HG03565 (cell line): ENCODE results near the gene NEDD4.
"Not testable (repeated sequence)": the region's sequence is repeated elsewhere in the genome, so short reads cannot be mapped to it uniquely, and the experiment has no call there.

Experiments used
- ATAC-seq: cut with Tn5 transposase; IDR thresholded peaks from one replicate; pipeline ENCODE4 v1.9.1; 2021; ENCODE audit warnings: mild to moderate bottlenecking, moderate library complexity; ENCODE audit not compliant: unreplicated experiment

Gene NEDD4

GRCh38 chr15:56006371-56006770 is 13.0 kb upstream of the NEDD4 start:
- ATAC-seq = not testable (repeated sequence)

GRCh38 chr15:56004281-56004680 is 10.9 kb upstream of the NEDD4 start:
- ATAC-seq = not testable (repeated sequence)

- not testable (repeated sequence) for ATAC-seq
Observed at GRCh38 chr15:56003777-56004176, 10.4 kb upstream of the NEDD4 start.

- not testable (repeated sequence) for ATAC-seq
Observed at GRCh38 chr15:56003277-56003676, 9.9 kb upstream of the NEDD4 start.

- no peak for ATAC-seq
Observed at GRCh38 chr15:56001471-56002078, 8.2 kb upstream of the NEDD4 start.

GRCh38 chr15:55999658-56000057 is 6.2 kb upstream of the NEDD4 start:
- no peak for ATAC-seq

- no peak for ATAC-seq
Observed at GRCh38 chr15:55998478-55998877, 5.1 kb upstream of the NEDD4 start.

- ATAC-seq = no peak
Observed at GRCh38 chr15:55993804-55994560, 570 bp upstream of the NEDD4 start.

GRCh38 chr15:55992769-55993110 is 672 bp downstream of the NEDD4 start:
- ATAC-seq = no peak

- no peak for ATAC-seq
Observed at GRCh38 chr15:55991802-55992768, 1.3 kb downstream of the NEDD4 start.

GRCh38 chr15:55990998-55991397 is 2.4 kb downstream of the NEDD4 start:
- no peak for ATAC-seq

GRCh38 chr15:55990516-55990915 is 2.9 kb downstream of the NEDD4 start:
- ATAC-seq = no peak

GRCh38 chr15:55989383-55989782 is 4.0 kb downstream of the NEDD4 start:
- no peak for ATAC-seq

- no peak for ATAC-seq
Observed at GRCh38 chr15:55981582-55982249, 11.7 kb downstream of the NEDD4 start.

GRCh38 chr15:55980511-55980910 is 12.9 kb downstream of the NEDD4 start:
- ATAC-seq = no peak

- ATAC-seq = no peak
Observed at GRCh38 chr15:55977231-55977630, 16.2 kb downstream of the NEDD4 start.

GRCh38 chr15:55970286-55970685 is 23.1 kb downstream of the NEDD4 start:
- ATAC-seq = no peak

GRCh38 chr15:55969582-55969981 is 23.8 kb downstream of the NEDD4 start:
- ATAC-seq = no peak

GRCh38 chr15:55968923-55969322 is 24.5 kb downstream of the NEDD4 start:
- ATAC-seq = no peak

GRCh38 chr15:55965091-55965490 is 28.3 kb downstream of the NEDD4 start:
- ATAC-seq = no peak

- ATAC-seq = no peak
Observed at GRCh38 chr15:55960946-55961345, 32.5 kb downstream of the NEDD4 start.
